ENCODE measurements around the gene SF3B5. TPM values are rescaled to one million over a fixed set of nuclear protein-coding genes. Genes with fewer than 3 reads are reported as not detected.

SF3B5 gene
- total and polyA plus RNA-seq, 9 of the 15 experiments (the other 6 are each of a cell fraction or from before 2014, with no cell fraction given), result 238 to 1,211 (median 407) TPM

DNA sequence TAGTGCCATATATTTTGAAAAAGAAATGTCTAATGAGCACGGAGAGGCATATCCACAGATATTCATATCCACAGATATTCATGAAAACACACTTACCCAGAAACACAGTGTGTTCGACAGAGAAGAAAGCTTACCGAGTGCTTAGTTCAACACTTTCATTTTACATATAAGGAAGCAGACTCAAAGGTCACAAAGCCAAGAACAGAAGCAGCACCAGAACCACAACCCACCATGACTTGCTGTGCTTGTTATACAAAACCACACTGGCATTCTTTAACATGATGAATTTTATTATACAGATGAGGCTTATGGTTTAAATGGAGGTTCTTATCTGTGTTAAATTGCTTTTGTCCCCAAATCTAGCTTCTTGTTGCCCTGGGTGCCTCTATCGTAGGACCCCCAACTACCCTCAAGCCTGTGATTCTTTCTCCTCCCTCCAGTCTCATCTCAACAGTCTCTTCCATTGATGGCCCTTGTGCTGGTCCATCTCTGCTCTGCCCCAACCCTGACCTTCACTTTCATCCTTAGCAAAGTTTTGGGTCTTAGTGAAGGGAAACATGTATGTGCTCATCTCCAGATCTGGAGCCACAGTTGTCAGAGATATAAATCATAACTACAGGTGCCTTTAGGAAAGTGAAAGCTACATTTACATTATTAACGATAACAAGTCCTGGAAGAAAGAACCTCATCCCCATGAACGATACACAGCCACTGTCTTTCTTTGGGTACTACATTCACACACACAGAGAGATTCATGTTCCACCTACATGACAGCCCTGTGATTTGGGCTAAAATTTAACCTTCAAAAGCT, 40.0 kb downstream of the SF3B5 start:
- Histone ChIP-seq H3K4me1 (replicated peaks in 1 of 2; ENCODE audit: control insufficient read depth in 2 of 2, insufficient read depth in 2 of 2, low read length in 2 of 2) (no peaks in the 10 kb centered on the region), H3K4me2 (ENCODE audit: insufficient read depth, low read length) (no peak overlapping the region), H3K9me3 (replicated peaks; ENCODE audit: control insufficient read depth, insufficient read depth, low read depth, low read length) (no peaks in the 10 kb centered on the region), H3K9ac (ENCODE audit: insufficient read depth in 1 of 2, low read depth in 2 of 2, low read length in 2 of 2) (no peak overlapping the region), H3K79me2 (ENCODE audit: control insufficient read depth, insufficient read depth, low read length) (no peaks in the 10 kb centered on the region), H3K27ac (ENCODE audit: extremely low read depth, low read depth, low read length) (no peak overlapping the region), H3K27me3 (ENCODE audit: control insufficient read depth in 2 of 2, insufficient read depth in 2 of 2, low read length in 2 of 2) (no peaks in the 10 kb centered on the region; a peak in 1 of 5 replicates), H3K36me3 (ENCODE audit: control insufficient read depth, insufficient read depth, low read length) (no peaks in the 10 kb centered on the region), H2AFZ (ENCODE audit: low read depth, low read length) (peak overlapping the region; percentile 69), H3K9me1 (ENCODE audit: control insufficient read depth, insufficient read depth, low read length) (no peaks in the 10 kb centered on the region), H3K4me3 (no peak overlapping the region), H4K20me1 (replicated peaks; ENCODE audit: control insufficient read depth, insufficient read depth, low read length) (no peaks in the 10 kb centered on the region)
- peak; percentile 47; the same call in 2 of the 3 replicates for ATAC-seq
- FAIRE-seq, result no peak
- TF ChIP-seq XRCC4 (IDR thresholded peaks at IDR 0.05; ENCODE audit: extremely low read depth, insufficient read depth, insufficient read length) (no peak), MTA2 (IDR thresholded peaks at IDR 0.05; ENCODE audit: low read depth) (no peak), MBD2 (IDR thresholded peaks at IDR 0.05; ENCODE audit: borderline replicate concordance, low read depth) (no peak), MEIS2 (IDR thresholded peaks at IDR 0.05; ENCODE audit: partially characterized antibody) (peak; percentile 60), ILF3 (IDR thresholded peaks at IDR 0.05; ENCODE audit: borderline replicate concordance) (no peak), NR2C2 (CRISPR knock-in tag; IDR thresholded peaks at IDR 0.05) (no peak), NR2C2 (tag; IDR thresholded peaks at IDR 0.05) (0 out of 2 replicates have a peak, but pooled peaks have one; percentile 8)
- TF ChIP-seq, protein P1, sequence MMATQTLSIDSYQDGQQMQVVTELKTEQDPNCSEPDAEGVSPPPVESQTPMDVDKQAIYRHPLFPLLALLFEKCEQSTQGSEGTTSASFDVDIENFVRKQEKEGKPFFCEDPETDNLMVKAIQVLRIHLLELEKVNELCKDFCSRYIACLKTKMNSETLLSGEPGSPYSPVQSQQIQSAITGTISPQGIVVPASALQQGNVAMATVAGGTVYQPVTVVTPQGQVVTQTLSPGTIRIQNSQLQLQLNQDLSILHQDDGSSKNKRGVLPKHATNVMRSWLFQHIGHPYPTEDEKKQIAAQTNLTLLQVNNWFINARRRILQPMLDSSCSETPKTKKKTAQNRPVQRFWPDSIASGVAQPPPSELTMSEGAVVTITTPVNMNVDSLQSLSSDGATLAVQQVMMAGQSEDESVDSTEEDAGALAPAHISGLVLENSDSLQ (IDR thresholded peaks at IDR 0.05), result peak; percentile 45; the same call in 1 of the 2 replicates
- TF ChIP-seq, protein P2, sequence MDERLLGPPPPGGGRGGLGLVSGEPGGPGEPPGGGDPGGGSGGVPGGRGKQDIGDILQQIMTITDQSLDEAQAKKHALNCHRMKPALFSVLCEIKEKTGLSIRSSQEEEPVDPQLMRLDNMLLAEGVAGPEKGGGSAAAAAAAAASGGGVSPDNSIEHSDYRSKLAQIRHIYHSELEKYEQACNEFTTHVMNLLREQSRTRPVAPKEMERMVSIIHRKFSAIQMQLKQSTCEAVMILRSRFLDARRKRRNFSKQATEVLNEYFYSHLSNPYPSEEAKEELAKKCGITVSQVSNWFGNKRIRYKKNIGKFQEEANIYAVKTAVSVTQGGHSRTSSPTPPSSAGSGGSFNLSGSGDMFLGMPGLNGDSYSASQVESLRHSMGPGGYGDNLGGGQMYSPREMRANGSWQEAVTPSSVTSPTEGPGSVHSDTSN (CRISPR knock-in tag; IDR thresholded peaks at IDR 0.05; ENCODE audit: low read depth), result no peak
- TF ChIP-seq, protein P2 (tag; conservative IDR thresholded peaks at IDR 0.05; ENCODE audit: low read depth), result peak; percentile 48; the same call in 1 of the 2 replicates
- TF ChIP-seq, protein P3, sequence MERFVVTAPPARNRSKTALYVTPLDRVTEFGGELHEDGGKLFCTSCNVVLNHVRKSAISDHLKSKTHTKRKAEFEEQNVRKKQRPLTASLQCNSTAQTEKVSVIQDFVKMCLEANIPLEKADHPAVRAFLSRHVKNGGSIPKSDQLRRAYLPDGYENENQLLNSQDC (CRISPR knock-in tag; IDR thresholded peaks at IDR 0.05), result no peak
- 20% methylated on average over 6 of the region's 6 CpGs for WGBS (ENCODE audit: insufficient coverage, low coverage, missing lambda C conversion rate)
- POLR2A ChIA-PET, result interaction anchor here (1.2 to 2.3 kb wide), 2 partner anchors 9 to 10 kb away, joined by 3 to 13 read pairs; no protein-coding TSS in a partner anchor
- DNase-seq (ENCODE audit: extremely low read depth in 1 of 4, low spot score in 3 of 4), result no peak
- CTCF ChIA-PET (ENCODE audit: low intra/inter-chr PET ratio), result no interaction called here
- in situ Hi-C loops (cut with MboI), result no loop called here
- no TSS peak for BruUV-seq (replicated peaks)
- intact Hi-C loops (cut with micrococcal nuclease), result no loop called here
